Kidney tubule cell (primary cell): ENCODE data around the gene ITM2C.

Experiments used
- DNase-seq: peaks from one replicate; pipeline ENCODE4 v3.0.0-alpha.2; 2018; ENCODE audit warnings: low spot score

Gene ITM2C

DNA sequence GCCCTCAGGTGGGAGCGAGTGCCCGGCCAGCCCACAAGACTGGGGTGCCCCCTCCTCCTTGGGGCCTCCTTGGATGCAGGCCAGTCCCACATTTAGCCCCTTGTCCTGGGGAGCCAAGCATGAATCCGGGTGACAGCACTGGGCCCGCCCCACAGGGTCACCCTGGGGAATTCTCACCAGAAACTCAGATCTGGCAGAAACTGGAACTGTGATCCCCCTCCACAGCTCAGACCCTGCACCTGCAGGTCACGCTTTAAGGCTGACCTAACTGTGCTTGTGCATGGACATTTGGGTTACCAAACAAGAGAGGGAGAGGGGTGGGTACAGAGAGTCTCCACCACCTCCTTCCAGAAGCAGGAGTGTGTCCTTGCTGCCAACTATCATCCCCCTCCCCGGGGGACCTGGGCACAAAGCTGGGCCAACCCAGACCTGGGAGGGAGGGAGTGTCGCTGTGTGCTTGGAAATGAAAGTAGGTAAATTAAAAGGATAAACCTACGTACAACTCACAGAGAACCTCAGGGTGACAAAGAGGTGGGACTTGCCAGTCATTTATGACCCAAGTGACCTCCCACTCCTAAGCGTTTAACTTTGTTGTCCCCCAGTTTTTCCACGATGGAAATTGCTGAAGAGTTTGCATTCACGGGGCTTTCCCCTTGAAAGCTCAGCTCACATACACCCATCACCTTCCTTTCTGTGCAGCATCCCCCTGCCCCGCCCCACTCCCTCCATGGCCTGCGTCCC lies 9.1 kb downstream of the ITM2C start:
- no peak for DNase-seq

DNA sequence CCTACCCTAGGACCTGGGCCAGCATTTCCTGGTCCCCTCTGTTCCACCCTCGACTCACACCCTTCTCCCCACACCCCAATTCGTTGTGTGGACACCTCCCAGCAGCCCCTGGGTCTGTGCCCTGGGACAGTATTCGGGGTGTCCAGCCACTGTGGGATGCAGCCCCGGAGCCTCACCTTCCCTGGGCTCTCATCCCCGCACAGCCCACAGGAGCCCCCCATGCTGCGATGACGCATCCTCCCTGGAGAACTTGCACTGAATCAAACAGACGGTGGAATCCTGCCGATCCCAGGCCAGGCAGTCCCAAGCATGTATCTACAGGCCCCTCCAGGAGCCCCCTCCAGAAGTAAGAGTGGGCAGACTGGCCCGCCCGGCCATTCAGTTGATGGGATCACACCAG lies 9.7 kb downstream of the ITM2C start:
- no peak for DNase-seq

DNA sequence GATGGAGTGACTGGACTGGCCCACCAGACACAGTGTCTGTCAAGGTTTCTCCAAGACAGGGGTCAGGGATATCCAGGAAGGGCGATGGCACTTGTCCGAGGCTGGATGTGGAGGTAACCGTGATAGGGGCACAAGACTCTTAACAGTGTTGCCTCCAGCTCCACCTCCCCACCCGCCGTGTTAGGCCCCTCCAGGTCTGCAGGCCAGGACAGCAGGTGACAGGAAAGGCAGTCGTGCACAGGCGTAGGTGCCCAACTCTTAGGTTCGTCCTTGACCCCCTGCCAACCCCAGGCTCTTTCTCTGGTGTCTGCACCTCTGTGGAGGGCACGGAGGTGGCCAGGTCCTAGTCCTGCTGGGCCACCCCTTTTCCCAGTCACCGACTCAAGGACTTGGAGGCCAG lies 10.1 kb downstream of the ITM2C start:
- DNase-seq = no peak

DNA sequence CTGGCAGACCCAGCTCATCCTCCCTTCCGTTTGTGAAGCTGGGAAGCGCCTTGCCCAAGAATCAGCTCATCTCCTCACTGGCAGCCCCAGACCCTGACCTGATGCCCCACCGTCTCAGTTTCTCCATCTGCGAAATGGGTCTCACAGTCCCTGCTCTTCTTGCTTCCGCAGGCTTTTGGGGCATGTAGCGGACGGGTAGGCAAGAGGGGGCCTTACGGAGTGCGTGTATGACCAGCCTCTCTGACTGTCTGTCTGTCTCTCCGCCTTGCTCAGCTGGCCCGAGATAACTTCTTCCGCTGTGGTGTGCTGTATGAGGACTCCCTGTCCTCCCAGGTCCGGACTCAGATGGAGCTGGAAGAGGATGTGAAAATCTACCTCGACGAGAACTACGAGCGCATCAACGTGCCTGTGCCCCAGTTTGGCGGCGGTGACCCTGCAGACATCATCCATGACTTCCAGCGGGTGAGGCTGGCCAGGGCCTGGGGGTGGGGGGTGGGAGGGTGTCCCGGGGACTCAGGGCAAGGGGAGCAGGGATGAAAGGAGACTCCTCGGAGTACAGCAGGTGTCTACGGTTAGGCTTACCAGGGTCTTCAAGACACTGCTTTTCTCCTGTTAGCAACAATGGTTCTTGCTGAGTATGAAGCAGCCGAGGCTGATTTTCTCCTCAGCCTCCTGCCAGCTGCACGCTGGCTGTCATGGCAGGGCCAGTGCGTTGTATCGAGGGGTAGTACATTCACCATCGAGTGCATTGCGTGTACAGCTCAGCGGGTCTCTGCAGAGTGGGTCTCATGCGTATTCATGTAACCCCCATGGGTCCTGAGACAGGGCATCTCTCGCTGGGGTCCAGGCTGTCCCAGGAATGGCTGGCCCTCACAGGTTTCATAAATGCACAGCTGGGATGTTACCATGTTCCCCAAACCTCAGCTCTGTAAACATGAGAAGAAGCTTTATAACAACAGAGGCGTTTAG lies 10.9 kb downstream of the ITM2C start:
- DNase-seq = no peak

DNA sequence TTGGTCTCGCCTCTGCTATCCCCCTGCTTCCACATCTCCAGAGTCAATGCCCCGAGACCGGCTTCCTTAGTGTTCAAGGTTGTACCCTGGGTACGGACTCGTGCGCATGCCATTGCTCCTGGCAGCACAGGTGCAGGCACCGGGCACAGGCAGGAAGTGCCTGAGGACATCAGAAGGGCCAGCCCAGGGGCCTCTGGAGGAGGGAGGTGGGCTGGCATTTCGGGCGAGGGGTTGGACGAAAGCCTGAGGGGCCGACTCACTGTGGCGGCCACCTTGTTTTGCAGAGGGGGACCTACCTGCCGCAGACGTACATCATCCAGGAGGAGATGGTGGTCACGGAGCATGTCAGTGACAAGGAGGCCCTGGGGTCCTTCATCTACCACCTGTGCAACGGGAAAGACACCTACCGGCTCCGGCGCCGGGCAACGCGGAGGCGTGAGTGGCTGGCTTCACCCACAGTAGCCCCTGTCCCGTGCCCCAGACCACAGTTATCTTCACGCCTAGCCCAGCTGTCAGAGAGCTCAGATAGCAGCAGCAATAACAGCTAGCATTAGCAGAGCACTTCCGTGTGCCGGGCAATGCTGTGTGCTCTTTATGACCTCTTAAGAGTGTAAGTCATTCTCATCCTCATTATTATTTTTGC lies 12.5 kb downstream of the ITM2C start:
- no peak for DNase-seq

DNA sequence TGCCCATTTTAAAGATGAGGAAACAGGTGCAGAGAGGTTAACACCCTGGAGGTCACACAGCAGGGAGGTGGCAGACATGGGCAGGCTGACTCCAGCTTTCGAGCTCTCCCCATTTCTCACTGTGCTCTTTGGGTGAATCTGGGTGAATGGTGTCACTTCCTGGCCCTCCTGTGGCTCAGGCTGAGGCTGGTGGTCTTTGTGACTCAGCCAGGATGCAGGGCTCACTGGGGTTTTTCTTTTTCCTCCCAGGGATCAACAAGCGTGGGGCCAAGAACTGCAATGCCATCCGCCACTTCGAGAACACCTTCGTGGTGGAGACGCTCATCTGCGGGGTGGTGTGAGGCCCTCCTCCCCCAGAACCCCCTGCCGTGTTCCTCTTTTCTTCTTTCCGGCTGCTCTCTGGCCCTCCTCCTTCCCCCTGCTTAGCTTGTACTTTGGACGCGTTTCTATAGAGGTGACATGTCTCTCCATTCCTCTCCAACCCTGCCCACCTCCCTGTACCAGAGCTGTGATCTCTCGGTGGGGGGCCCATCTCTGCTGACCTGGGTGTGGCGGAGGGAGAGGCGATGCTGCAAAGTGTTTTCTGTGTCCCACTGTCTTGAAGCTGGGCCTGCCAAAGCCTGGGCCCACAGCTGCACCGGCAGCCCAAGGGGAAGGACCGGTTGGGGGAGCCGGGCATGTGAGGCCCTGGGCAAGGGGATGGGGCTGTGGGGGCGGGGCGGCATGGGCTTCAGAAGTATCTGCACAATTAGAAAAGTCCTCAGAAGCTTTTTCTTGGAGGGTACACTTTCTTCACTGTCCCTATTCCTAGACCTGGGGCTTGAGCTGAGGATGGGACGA lies 13.2 kb downstream of the ITM2C start:
- no peak for DNase-seq

DNA sequence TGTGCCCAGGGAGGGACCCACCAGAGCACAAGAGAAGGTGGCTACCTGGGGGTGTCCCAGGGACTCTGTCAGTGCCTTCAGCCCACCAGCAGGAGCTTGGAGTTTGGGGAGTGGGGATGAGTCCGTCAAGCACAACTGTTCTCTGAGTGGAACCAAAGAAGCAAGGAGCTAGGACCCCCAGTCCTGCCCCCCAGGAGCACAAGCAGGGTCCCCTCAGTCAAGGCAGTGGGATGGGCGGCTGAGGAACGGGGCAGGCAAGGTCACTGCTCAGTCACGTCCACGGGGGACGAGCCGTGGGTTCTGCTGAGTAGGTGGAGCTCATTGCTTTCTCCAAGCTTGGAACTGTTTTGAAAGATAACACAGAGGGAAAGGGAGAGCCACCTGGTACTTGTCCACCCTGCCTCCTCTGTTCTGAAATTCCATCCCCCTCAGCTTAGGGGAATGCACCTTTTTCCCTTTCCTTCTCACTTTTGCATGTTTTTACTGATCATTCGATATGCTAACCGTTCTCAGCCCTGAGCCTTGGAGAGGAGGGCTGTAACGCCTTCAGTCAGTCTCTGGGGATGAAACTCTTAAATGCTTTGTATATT lies 14.0 kb downstream of the ITM2C start:
- no peak for DNase-seq

DNA sequence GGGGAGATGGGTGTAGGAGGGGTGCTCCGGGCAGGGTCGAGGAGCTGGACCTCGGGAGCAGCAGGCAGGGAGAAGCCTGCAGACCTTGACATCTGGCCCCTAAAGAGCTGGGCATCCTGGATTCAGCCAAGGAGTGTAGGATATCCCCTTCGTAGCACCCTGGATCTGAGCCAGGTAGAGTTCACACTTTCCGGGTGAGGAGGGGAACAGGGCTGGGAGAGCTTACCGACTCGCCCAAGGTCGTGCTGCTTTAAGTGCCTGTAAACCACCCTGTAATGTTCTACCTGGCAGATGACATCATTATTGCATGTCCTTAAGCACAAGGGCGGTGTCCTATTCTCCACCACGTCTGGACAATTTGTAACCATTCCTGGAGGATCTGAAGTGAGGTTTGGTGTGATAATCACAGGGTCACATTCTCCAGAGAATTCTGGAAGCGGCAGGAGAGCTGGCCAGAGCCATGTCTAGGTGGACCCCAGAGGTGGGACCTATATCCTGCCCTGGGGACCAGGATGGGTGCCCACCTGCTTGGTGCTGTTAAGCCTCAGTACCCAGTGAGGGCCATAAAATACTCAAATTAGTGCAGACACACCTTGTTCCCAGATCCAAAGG lies 14.6 kb downstream of the ITM2C start:
- DNase-seq = peak; percentile 52

DNA sequence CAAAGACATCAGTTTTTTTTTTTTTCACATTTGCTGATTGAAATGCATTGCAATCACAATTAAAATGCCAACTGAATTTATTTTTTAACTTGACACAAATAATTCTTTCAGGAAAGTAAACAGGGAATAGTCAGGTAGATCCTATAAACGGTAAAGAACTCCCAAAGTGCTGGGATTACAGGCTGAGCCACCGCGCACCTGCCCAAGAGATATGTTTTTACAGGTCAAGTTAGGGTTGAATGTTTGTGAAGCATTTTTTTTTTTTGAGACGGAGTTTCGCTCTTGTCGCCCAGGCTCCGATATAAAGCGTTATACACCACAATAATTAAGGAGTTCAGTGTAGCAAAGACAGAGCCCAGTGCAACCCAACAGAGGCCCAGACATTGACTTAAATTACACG lies 15.1 kb downstream of the ITM2C start:
- DNase-seq = no peak

DNA sequence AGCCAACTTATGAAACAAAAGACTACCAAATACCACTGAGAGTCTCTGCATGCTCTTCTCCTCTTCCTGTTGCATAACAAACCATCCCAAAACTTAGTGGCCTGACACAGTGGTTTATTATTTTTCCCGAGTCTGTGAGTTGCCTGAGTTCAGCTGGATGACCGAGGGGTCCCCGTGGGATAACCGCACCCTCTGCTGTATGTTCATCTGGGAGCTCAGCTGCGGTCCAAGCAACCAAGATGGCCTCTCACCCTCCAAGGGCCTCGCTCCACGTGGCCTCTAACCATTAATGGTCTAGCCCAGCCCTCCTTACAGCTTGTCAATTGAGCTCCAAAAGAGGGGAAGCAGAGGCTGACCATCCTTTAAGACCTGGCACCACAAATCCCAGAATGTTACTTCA lies 17.1 kb downstream of the ITM2C start:
- no peak for DNase-seq

DNA sequence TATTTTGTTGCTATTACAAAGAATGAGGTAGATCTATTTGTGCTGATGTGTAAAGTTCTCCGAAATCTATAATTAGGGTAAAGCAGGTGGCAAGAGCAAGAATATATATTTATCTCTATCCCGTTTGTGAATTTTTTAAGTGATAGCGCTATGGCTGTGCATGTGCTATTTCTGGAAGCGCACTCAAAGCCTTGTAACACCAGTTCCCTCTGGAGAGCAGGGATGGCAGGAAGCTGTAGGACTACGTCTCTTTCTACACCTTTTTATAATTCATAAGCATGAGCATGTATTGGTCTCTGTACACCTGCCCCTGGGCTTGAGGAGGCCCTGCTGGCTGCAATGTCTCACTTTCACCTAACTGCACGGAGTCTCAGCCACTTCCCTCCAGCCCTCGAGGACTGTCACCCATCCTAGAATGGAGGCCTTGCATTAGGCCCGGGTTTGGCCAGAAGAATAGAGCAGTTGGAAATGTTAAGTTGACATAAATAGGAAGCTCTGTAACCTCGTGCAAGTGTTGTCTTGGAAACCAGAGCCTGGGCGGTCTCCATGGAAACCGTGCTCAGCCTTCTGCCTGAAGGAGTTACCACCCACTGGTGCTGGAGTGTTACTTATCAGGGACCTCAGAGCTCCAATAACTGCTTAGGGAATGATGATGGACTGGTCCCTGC lies 20.9 kb downstream of the ITM2C start:
- DNase-seq = no peak

DNA sequence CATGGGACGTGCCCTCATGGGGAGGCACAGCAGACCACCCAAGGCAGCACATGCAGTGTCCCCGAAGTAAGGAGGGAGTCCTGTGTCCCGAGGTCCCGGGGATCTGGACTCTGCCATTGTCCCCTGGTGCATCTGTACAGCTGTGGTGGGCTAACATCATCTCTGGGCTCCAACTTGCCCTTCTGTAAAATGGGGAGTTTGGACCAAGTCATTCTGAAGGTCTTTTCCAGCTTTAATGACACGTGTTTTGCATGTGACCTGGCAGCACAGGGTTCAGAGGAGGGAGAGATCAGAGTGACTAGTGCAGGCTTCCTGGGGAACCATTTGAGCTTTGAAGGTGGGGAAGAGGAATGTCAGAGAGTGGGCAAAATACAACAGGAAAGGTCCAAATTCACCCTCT lies 21.5 kb downstream of the ITM2C start:
- DNase-seq = no peak

DNA sequence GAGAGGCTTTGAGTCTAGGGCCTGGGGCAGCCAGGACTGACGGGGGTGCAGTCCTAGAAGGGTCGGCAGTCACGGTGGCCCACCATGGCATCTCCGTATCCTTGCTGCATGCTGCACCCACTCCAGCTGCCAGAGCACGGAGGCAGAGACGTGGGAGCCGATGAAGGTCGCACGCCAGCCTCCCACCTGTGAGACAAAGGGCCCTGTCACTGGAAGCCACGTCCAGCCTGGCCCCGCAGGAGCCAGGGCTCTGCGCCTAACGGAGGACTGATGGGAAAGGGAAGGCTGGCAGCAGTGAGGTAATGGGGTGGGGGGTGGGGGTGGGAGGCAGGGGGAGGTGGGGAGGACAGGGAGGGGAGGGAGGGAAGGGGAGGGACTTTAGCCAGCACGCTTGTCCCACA lies 21.9 kb downstream of the ITM2C start:
- DNase-seq = no peak

DNA sequence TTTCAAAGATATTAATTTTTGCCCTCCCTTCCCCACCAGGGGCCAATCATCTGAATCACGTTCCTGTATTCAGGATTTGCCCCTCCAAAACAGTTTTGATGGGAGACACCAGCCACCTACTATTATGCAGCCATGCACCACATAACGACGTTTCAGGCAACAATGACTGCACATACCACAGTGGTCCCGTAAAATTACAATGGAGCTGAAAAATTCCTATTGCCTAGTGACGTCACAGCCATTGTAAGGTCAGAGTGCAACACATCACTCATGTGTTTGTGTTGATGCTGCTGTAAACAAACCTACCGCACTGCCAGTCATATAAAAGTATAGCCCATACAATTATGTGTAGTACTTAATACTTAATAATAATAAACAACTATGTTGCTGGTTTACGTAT lies 22.6 kb downstream of the ITM2C start:
- no peak for DNase-seq

DNA sequence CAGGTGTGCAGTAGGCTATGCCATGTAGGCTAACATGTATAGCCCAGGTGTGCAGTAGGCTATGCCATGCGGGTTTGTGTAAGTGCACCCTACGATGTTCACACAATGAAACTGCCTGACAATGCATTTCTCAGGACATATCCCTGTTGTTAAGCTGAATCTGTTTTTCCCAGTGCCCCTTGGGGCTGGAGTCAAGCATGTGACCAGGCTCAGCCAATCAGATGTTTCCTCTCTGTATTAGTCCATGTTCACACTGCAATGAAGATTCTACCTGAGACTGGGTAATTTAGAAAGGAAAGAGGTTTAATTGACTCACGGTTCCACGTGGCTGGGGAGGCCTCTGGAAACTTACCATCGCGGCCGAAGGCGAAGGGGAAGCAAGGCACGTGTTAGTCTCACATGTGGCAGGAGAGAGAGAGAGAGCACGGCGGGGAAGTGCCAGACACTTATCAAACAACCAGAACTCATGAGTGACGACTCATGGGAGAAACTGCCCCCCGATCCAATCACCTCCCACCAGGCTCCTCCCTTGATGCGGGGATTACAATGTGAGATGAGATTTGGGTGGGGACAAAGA lies 24.2 kb downstream of the ITM2C start:
- DNase-seq = no peak

DNA sequence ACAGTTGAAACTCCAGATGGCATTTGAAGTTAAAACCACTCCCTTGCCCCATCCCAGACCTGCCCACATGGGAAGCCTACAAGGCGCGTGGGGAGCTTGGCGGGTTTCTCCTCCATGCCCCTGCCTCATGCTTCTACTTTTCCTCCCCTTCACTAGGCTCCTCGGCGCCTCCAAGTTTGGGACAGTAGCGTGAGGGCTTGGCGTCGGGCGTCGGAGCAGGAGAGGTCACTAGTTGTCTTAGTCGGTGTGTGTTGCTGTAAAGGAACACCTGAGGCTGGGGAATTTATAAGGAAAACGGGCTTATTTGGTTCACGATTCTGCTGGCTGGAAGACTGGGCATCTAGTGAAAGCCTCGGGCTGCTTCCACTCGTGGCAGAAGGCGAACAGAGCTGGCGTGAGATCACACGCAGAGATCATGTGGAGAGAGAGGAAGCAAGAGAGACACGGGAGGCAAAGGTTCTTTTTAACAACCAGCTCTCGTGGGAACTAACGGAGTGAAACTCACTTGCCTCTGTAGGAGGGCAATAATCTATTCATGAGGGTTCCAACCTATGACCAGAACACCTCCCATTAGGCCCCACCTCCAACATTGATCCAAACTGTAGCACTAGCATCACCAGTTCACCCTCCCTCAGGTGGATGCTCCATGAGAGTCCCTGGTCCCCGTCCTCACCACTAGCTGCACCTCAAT lies 25.3 kb downstream of the ITM2C start:
- no peak for DNase-seq

DNA sequence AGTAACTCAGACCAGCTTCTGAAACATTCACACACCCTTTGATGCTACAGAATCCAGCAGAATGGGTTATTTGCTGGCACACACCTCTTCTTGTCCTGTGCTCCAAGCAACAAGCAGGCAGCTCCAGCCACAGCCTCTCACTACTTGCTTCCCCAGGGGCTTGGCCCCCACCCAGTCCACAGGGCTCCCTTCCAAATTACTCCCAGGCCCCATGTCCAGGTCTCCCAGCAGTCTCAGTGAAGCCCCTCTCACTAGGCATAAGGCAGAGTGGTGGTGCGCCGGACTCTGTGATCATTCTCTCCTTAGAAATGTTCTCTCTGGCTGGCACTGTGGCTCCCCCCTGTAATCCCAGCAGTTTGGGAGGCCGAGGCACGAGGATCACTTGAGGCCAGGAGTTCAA lies 25.9 kb downstream of the ITM2C start:
- DNase-seq = no peak

DNA sequence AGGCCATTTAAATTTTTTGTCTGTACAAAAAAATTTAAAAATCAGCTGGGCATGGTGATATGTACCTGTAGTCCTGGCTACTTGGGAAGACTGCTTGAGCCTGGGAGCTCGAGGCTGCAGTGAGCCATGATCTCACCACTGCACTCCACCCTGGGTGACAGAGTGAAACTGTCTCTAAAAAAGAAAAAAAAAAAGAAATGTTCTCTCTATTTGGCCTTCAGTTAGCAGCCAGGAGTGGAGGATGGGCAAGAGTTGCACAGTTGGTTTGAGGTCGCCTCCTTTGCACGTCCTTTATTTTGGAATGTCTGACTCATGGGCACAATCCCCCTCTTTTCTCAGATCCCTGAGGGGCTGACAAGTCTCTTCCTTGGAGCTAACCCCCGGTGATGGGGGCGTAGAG lies 26.3 kb downstream of the ITM2C start:
- DNase-seq = no peak

DNA sequence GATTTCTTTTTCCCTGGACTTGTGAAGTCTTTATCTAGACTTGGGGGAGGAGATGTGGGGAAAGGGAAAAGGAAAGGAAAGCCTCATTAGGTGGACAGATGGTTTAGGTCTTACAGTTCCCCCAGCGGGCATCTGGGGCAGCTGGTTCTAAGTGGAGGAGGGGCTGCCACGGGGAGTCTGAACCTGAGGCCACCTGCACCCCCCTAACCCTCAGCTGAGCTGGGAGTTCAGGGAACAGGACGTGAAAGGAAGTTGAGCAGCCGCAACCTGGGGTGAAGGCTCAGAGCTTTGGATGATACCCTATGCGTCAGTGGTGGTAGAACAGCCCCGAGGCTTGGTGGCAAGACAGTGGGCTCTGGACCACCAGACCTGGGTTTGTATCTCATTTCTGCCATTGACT lies 26.8 kb downstream of the ITM2C start:
- DNase-seq = no peak

DNA sequence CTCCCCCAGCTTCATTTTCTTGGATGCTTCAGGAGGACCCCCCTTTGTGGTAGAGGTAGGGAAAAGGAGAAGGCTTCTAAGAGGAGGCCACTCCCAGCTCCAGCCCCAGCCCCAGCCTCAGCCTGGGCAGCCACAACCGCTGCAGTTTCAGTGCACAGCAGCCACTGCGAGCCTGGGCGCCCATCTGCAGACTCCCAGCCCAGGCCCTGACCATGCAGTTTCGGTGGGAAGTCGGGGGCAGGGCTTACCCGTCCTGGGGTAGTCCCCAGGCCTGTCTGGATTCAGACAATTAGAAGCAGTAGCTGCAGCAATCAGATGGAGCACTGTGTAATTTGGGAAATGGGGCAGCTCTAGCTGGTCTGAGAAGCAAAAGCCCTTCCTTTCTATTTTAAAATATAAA lies 28.6 kb downstream of the ITM2C start:
- no peak for DNase-seq
